Embryonic facial prominence (tissue), 1 donor: ENCODE measurements around the gene NLGN4X.

Source experiments
- DNase-seq: peaks from one replicate; pipeline ENCODE4 v3.0.0-alpha.2; 2016; ENCODE audit errors: extremely low spot score

The NLGN4X gene

GRCh38 chrX:6228720-6229119, at the start of gene NLGN4X:
NLGN4X (minus strand) TSS chrX:6228867; CDS start chrX:6151466, 77,401 bp downstream.
- DNase-seq, result no peak

DNA sequence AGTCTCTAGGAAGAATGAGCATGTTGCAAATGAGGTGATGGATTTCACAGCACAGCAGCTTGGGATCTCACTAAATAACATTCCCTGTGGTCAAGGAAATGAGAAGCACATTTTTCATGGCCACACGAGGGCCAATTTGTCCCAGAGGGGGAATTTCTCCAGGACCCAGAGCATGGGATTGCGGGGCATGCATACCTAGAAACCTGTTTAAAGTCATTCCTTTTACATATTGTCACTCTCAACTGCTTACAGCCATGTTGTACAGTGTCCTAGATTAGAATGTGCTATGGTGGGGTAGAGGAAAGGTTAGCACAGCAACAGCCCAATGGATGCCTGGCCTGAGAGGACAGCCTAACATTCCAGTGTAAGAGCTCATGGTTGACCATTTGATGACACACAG, 37.4 kb upstream of the NLGN4X start:
- no peak for DNase-seq

GRCh38 chrX:6262959-6263358, 34.3 kb upstream of the NLGN4X start:
- no peak for DNase-seq

GRCh38 chrX:6257025-6257424, 28.4 kb upstream of the NLGN4X start:
- DNase-seq, result no peak

- DNase-seq, result no peak
Observed at GRCh38 chrX:6244666-6245065, 16.0 kb upstream of the NLGN4X start.

- DNase-seq, result no peak
Observed at GRCh38 chrX:6238576-6238975, 9.9 kb upstream of the NLGN4X start.

GRCh38 chrX:6227935-6228334, 732 bp downstream of the NLGN4X start:
- no peak for DNase-seq

GRCh38 chrX:6227453-6227835, 1.2 kb downstream of the NLGN4X start:
- no peak for DNase-seq

DNA sequence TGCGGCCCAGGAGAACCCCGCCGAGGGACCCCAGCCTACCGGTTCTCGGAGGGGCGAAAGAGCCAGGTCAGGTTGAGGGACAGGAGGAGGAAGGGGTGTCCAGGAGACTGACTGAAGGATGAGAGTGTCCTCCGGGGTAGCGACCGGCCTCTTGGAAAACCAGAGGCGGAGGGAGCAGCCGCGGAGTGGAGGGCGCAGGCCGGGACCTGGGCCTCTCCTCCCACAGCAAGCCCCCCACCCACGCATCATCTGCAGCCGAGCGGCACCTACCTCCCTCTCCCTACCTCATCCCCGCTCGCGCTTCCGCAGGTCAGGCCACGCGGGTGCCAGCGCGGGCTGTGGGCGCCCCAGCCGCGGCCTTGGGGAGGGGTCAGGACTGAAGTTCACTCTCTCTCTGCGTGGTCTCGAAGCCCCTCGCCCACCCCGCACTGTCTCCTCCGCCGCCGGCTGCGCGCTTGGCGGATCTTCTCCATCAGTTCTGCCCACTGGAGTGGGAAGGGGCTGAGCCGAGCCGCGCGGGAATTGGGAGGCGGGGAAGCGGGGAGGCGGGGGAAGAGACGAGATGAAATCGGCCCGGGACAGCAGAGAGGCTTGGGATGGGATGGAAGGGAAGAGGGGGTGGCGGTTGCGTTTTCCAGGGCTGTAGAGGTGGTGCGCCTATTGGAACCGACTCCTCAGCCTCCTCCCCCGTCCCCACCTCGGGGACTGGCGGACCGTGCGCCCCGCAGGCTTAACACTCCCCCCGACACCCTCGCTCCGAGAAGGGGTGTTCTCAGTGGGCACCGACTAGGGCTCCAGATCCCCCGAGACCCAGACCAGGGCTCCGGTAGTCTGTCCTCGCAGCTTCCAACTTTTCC, 1.8 kb downstream of the NLGN4X start:
- peak; percentile 6 for DNase-seq

DNA sequence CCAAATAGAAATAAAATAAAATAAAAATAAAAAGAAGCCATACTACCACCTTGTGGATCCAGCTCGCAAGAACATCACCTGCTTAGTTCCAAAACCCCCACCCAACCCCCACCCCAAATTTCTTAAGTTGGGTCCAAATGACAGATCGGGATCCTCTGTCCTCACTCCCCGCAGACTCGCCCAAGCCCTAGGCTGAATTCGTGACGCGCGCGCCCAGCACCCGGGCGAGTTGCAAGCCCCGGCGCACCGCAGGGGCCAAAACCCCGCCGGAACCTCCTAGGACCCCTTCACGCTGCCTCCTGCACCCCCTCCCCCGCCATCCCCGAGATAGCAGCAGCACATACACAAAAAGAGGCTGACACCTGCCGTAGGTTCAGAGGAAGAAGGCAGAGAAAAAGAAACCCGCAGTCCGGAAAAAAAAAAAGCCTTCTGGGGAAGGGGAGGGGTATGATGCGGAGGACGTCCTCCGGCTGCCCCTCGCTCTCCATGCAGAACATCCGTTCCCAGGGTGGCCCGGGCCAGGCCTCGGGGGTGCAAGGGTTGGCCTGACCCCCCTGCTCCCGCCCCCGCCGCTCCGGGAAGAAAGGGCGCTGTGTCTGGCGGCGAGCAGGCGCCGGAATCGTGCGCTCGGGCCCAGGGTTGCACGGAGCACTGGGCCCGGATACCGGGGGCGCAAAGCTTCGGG, 2.6 kb downstream of the NLGN4X start:
- no peak for DNase-seq

DNA sequence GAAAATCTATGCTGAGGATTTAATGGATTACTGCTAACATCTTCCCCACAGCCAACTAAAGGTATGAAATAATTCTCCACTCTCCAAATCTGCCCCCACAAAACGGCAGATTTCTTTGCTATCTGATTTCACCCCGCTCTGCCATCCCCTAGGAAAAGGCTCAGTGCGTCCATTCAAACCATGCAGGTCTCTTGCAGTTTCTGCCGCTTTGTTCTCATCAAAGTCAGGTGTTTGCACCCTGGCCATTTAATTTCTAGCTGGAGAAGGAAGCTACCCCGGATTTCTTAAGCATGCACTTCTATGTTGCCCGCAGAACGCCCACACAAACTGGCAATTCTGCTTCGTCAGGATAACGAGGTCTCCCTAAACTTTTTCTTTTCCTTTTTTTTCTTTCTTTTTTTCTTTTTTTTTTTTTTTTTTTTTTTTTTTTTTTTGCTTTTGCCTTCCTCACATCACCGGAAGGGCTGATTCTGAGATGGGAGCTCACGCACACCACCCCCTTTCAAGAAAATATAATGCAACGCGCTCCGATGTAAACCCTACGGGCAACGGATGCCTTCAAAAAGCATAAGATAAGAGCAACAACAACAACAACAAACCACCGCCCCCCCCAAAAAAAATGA, 3.3 kb downstream of the NLGN4X start:
- no peak for DNase-seq

DNA sequence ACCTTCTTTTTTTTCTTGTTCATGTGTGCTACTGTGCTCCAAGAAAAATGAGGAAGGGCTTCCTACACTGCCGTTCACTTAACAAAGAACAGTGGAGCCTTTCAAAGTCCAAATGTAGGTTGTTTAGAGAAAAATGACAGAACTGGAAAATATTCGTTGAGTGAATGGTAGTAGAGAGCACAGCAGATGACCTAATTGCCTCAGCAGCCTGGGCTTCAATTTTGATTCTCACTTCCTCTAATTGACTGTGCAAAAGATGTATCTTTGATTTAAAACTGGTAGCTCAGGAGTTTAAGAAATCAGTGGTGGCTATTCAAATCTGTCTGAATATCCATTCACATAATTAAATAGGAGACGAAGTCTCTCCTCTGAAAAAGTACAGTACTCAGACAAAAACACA, 5.2 kb downstream of the NLGN4X start:
- no peak for DNase-seq

GRCh38 chrX:6210230-6210629, 18.4 kb downstream of the NLGN4X start:
- DNase-seq, result no peak

DNA sequence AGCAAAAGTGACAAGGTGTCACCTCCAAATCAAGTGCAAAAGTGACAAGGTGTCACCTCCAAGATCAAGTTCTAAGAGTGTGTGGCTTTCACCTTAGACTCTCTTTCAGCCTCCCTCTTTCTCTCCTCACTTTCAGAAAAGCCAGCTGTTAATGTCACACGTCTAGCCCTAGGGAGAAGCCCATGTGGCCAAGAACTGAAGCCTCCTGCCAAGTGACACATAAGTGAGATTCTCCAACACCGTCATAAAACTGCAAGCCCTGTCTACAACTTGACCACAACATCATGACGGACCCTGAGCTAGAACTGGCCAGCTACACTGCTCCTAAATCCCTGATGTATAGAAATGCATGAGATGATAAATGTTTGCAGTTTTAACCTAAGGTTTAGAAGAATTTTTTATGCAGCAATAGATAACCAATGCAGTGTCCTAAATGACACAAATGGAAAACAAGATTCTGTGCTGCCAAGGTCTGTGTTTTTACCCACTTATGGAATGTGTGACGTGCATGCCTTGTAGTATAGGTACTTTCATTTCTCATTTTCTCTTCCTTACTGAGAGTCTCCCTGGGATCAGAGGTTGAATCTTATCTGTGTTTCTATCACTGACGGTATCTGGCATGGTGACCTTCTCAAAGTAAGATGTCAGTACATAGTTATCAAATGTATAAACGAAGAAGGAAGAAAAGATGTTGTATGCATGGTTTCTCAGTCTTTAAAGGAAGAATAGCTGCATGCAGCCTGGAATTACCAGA, 25.0 kb downstream of the NLGN4X start:
- DNase-seq, result no peak

GRCh38 chrX:6199486-6199885, 29.2 kb downstream of the NLGN4X start:
- DNase-seq, result no peak

DNA sequence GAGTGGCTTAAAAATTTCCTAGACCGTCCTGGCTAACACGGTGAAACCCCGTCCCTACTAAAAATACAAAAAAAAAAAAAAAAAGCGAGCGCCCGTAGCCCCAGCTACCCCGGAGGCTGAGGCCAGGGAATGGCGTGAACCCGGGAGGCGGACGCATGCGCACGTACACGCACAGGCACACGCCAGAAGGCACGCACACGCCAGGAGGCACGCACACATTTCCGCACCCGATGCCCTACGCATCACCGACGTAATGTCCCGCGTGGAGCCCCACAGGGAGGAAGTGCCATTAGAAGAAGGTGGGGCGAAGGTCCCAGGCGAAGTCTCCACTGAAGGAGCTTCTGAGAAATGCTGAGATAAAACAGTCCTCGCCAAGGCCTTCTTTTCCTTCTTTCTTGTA, 41.4 kb downstream of the NLGN4X start:
- no peak for DNase-seq

GRCh38 chrX:6184900-6185515, 43.7 kb downstream of the NLGN4X start:
- DNase-seq, result no peak

GRCh38 chrX:6175914-6176313, 52.8 kb downstream of the NLGN4X start:
- no peak for DNase-seq

DNA sequence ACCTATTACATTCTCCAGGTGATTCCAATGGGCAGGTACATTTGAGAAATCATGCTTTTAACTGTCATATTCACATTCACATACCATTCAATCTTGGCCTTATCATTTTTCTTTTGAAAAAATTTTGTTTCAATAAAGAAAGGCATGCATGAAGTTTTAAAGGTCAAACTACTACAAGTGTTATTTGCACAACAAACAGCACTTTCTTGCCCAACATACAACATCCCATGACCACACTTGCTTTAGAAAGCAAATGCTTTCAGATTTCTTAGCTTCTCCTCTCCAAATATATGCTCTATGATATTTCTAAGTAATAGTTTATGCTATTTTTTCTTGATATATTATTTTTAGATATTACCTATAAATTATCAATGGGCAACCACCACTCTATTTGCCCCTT, 58.2 kb downstream of the NLGN4X start:
- DNase-seq, result no peak

- DNase-seq, result no peak
Observed at GRCh38 chrX:6169407-6169806, 59.3 kb downstream of the NLGN4X start.

GRCh38 chrX:6163721-6164120, 64.9 kb downstream of the NLGN4X start:
- DNase-seq, result no peak

DNA sequence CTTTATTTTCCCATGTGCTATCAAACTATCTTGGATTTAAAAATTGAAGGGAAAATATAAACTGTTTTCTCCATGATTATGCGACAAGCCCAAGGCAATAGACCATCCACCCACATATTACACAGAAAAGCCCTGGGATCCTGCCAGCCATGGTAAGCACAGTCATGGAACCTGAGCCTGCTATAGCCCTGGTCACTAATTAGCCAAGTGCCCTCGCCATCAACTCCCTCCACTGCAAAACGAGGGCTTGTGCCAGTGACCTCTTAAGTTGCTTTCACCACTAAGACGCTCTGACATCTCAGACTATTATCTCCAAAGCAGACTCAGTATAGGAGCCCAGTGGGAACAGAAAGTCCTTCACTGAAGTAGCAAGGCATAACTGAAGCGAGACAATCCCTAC, 69.2 kb downstream of the NLGN4X start:
- DNase-seq, result no peak
